Measurements from ENCODE around the gene WDR83.
A peak's percentile ranks its signal among the peaks of the same experiment; 100 is the strongest.

The WDR83 gene

GRCh38 chr19:12655546-12655945 lies 11.1 kb upstream of the WDR83 start:
- no peak overlapping the region for H3K27ac ChIP-seq (ENCODE audit: low read depth, low read length)
- no peaks in the 10 kb centered on the region for H3K27me3 ChIP-seq (ENCODE audit: control insufficient read depth in 1 of 2, insufficient read depth in 2 of 2, low read length in 2 of 2)
- no peak overlapping the region for H3K9ac ChIP-seq (ENCODE audit: low read depth in 1 of 2, low read length in 2 of 2)
- H3K4me3 ChIP-seq (ENCODE audit: low read depth in 1 of 2, low read length in 2 of 2), result no peak overlapping the region
- H3K36me3 ChIP-seq (ENCODE audit: control insufficient read depth in 1 of 2, insufficient read depth in 2 of 2, low read length in 2 of 2), result peaks cover 3 to 36% of the 10 kb centered on the region in 2 donors
- no peaks in the 10 kb centered on the region for H3K4me1 ChIP-seq (ENCODE audit: control insufficient read depth in 1 of 2, insufficient read depth in 2 of 2, low read length in 2 of 2)
- no peaks in the 10 kb centered on the region for H3K9me3 ChIP-seq (ENCODE audit: control insufficient read depth in 1 of 2, low read length in 2 of 2)

DNA sequence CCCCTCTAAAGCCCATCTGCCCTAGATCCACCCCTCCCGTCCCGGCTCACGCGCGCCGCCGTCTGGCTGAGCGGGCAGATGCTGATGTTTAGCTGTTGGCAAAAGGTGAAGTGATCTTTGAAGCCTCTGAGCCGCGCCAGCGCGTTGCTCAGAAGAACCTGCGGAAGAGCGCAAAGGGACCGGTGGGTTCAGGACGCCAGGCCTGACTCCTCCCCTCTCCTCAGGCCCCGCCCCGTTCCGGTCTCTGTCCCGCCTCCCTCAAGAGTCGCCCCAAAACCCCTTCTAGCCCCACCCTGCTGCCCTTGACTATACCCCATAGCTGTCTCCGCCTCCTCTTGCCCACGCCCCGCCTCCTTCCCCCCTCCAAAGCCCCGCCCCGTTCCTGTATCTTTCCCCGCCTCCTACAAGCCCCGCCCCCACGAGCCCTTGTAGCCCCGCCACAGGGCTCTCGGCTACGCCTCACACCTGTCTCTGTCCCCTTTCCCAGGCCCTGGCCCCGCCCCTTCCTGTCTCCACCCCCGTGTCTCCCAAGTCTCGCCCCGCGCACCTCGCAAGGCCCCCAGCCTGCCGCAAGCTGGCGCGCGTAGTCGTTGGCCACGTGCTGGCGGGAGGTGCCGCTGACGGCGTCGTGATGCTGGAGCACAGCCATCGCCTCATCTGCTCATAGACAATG lies 9.6 kb upstream of the WDR83 start:
- H3K9ac ChIP-seq (ENCODE audit: low read depth in 1 of 2, low read length in 2 of 2), result no peak overlapping the region
- no peaks in the 10 kb centered on the region for H3K9me3 ChIP-seq (ENCODE audit: control insufficient read depth in 1 of 2, low read length in 2 of 2)
- no peaks in the 10 kb centered on the region for H3K27me3 ChIP-seq (ENCODE audit: control insufficient read depth in 1 of 2, insufficient read depth in 2 of 2, low read length in 2 of 2)
- no peaks in the 10 kb centered on the region for H3K4me1 ChIP-seq (ENCODE audit: control insufficient read depth in 1 of 2, insufficient read depth in 2 of 2, low read length in 2 of 2)
- peaks cover 3 to 43% of the 10 kb centered on the region in 2 donors for H3K36me3 ChIP-seq (ENCODE audit: control insufficient read depth in 1 of 2, insufficient read depth in 2 of 2, low read length in 2 of 2)
- no peak overlapping the region for H3K4me3 ChIP-seq (ENCODE audit: low read depth in 1 of 2, low read length in 2 of 2)
- H3K27ac ChIP-seq (ENCODE audit: low read depth, low read length), result no peak overlapping the region

GRCh38 chr19:12657966-12658365 lies 8.6 kb upstream of the WDR83 start:
- peaks cover 3 to 42% of the 10 kb centered on the region in 2 donors for H3K36me3 ChIP-seq (ENCODE audit: control insufficient read depth in 1 of 2, insufficient read depth in 2 of 2, low read length in 2 of 2)
- no peak overlapping the region for H3K27ac ChIP-seq (ENCODE audit: low read depth, low read length)

DNA sequence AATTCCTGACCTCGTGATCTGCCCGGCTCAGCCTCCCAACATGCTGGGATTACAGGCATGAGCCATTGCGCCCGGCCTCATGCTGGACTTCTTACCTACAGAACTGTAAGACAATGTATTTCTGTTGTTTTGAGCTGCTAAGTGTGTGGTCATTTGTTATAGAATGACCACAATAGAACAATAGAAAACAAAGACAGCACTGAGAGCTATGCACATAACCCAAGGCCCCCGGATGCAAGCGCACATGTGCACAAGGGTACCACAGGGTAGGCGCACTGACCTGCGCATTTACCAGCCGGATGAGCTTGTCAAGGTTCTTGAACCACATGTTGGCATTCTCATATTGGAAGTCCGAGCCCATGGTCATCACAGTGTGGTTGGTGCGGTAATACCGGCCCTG lies 5.6 kb upstream of the WDR83 start:
- peaks cover 3 to 35% of the 10 kb centered on the region in 2 donors for H3K36me3 ChIP-seq (ENCODE audit: control insufficient read depth in 1 of 2, insufficient read depth in 2 of 2, low read length in 2 of 2)

More at GRCh38 chr19:12657966-12658365, 8.6 kb upstream of the WDR83 start:
- H3K27me3 ChIP-seq (ENCODE audit: control insufficient read depth in 1 of 2, insufficient read depth in 2 of 2, low read length in 2 of 2), result no peaks in the 10 kb centered on the region
- no peak overlapping the region for H3K4me3 ChIP-seq (ENCODE audit: low read depth in 1 of 2, low read length in 2 of 2)
- no peaks in the 10 kb centered on the region for H3K4me1 ChIP-seq (ENCODE audit: control insufficient read depth in 1 of 2, insufficient read depth in 2 of 2, low read length in 2 of 2)
- no peak overlapping the region for H3K9ac ChIP-seq (ENCODE audit: low read depth in 1 of 2, low read length in 2 of 2)
- no peaks in the 10 kb centered on the region for H3K9me3 ChIP-seq (ENCODE audit: control insufficient read depth in 1 of 2, low read length in 2 of 2)

DNA sequence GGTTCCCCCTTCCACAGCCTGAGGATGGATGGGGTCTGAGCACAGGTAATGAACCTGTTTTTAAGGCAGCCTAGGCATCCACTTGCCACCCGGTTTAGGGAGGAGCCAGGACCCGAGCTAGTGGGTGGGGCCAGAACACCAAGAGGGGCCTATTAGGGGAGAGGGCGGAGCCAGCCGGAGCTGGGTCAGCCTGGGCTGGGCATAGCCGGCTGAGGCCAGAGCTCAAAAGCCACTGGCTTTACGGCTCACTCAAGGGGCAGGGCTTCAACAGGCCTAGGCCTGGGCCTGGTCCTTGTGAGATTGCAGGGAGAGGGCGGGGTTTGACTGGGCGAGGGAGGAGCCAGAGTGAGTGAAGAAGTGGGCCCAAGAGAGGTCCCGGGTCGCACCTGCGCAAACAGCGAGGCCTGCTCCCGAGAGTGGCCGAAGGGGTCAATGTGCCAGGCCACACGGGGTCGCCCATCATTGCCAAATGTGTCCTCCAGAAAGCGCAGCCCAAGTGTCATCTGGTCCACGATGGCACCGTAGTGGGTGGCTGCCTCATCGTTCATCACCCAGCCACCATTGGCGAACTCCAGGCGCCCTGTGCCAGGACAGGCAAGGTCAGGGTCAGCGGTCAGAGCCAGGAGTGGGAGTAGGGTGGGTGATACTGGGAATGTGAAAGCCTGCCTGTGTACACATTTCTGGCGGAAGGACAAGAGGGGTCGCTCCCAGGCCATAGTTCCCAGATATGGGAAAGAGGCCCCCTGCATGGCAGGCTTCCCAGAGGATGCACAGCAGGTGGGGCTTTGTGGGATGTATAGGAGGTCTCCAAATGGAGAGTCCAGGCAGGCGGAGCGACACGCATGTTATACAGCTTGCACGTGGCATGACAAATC lies 2.0 kb upstream of the WDR83 start:
- peaks cover 29 to 42% of the 10 kb centered on the region in 2 donors for H3K4me1 ChIP-seq (ENCODE audit: control insufficient read depth in 1 of 2, insufficient read depth in 2 of 2, low read length in 2 of 2)
- H3K36me3 ChIP-seq (ENCODE audit: control insufficient read depth in 1 of 2, insufficient read depth in 2 of 2, low read length in 2 of 2), result peaks cover 4 to 26% of the 10 kb centered on the region in 2 donors
- H3K9me3 ChIP-seq (ENCODE audit: control insufficient read depth in 1 of 2, low read length in 2 of 2), result no peaks in the 10 kb centered on the region
- no peak overlapping the region for H3K4me3 ChIP-seq (ENCODE audit: low read depth in 1 of 2, low read length in 2 of 2)
- no peak overlapping the region for H3K27ac ChIP-seq (ENCODE audit: low read depth, low read length)
- no peak overlapping the region for H3K9ac ChIP-seq (ENCODE audit: low read depth in 1 of 2, low read length in 2 of 2)
- H3K27me3 ChIP-seq (ENCODE audit: control insufficient read depth in 1 of 2, insufficient read depth in 2 of 2, low read length in 2 of 2), result no peaks in the 10 kb centered on the region

More for the DNA sequence above, 5.6 kb upstream of the WDR83 start:
- H3K9me3 ChIP-seq (ENCODE audit: control insufficient read depth in 1 of 2, low read length in 2 of 2), result no peaks in the 10 kb centered on the region
- no peaks in the 10 kb centered on the region for H3K27me3 ChIP-seq (ENCODE audit: control insufficient read depth in 1 of 2, insufficient read depth in 2 of 2, low read length in 2 of 2)
- H3K9ac ChIP-seq (ENCODE audit: low read depth in 1 of 2, low read length in 2 of 2), result no peak overlapping the region
- H3K4me1 ChIP-seq (ENCODE audit: control insufficient read depth in 1 of 2, insufficient read depth in 2 of 2, low read length in 2 of 2), result peaks cover 7 to 17% of the 10 kb centered on the region in 2 donors
- no peak overlapping the region for H3K4me3 ChIP-seq (ENCODE audit: low read depth in 1 of 2, low read length in 2 of 2)
- H3K27ac ChIP-seq (ENCODE audit: low read depth, low read length), result no peak overlapping the region

- no peak overlapping the region for H3K27ac ChIP-seq (ENCODE audit: low read depth, low read length)
- H3K4me3 ChIP-seq (ENCODE audit: low read depth in 1 of 2, low read length in 2 of 2), result peak overlapping the region; percentile 90 to 92
- H3K9ac ChIP-seq (ENCODE audit: low read depth in 1 of 2, low read length in 2 of 2), result peak overlapping the region; percentile 13 to 90
- H3K27me3 ChIP-seq (ENCODE audit: control insufficient read depth in 1 of 2, insufficient read depth in 2 of 2, low read length in 2 of 2), result no peaks in the 10 kb centered on the region
- peaks cover 4 to 22% of the 10 kb centered on the region in 2 donors for H3K36me3 ChIP-seq (ENCODE audit: control insufficient read depth in 1 of 2, insufficient read depth in 2 of 2, low read length in 2 of 2)
- H3K9me3 ChIP-seq (ENCODE audit: control insufficient read depth in 1 of 2, low read length in 2 of 2), result no peaks in the 10 kb centered on the region
- H3K4me1 ChIP-seq (ENCODE audit: control insufficient read depth in 1 of 2, insufficient read depth in 2 of 2, low read length in 2 of 2), result peaks cover 32 to 45% of the 10 kb centered on the region in 2 donors
These were observed 1.4 kb upstream of the WDR83 start for GRCh38 chr19:12665281-12665573.

GRCh38 chr19:12665671-12666264 lies 839 bp upstream of the WDR83 start:
- no peaks in the 10 kb centered on the region for H3K27me3 ChIP-seq (ENCODE audit: control insufficient read depth in 1 of 2, insufficient read depth in 2 of 2, low read length in 2 of 2)
- H3K4me3 ChIP-seq (ENCODE audit: low read depth in 1 of 2, low read length in 2 of 2), result peak overlapping the region; percentile 90 to 92
- no peak overlapping the region for H3K27ac ChIP-seq (ENCODE audit: low read depth, low read length)
- H3K36me3 ChIP-seq (ENCODE audit: control insufficient read depth in 1 of 2, insufficient read depth in 2 of 2, low read length in 2 of 2), result peaks cover 4 to 20% of the 10 kb centered on the region in 2 donors
- peak overlapping the region; percentile 78 to 90 for H3K9ac ChIP-seq (ENCODE audit: low read depth in 1 of 2, low read length in 2 of 2)
- no peaks in the 10 kb centered on the region for H3K9me3 ChIP-seq (ENCODE audit: control insufficient read depth in 1 of 2, low read length in 2 of 2)
- H3K4me1 ChIP-seq (ENCODE audit: control insufficient read depth in 1 of 2, insufficient read depth in 2 of 2, low read length in 2 of 2), result peaks cover 37 to 51% of the 10 kb centered on the region in 2 donors

DNA sequence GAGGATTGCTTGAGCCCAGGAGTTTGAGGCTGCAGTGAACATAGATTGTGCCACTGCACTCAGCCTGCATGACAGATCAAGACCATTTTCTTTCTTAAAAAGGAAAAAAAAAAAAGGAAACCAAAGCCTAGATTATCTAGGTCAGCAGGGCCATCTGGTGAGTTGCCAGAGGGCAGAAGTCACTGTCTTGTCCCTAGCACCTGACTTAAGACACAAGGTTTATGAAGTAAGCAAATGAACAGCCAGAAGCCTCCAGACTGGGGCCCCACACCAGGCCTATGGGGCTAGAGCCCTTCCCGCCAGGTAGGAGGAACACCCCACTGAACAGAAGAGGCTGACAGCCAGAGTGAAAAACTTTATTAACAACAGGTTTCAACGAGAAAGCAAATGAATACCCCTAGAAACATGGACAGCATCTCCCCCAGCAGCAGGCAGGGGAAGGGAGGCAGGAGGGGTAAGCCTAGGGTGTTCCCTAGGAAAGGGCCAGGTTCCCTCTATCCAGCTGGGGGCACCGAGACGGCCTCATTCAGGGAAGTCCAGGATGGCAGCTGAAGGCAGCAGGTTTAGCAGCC lies 1.2 kb downstream of the WDR83 start:
- Histone ChIP-seq H3K27ac (ENCODE audit: low read depth, low read length) (no peak overlapping the region), H3K4me3 (ENCODE audit: low read depth in 1 of 2, low read length in 2 of 2) (peak overlapping the region; percentile 85 to 99), H3K27me3 (ENCODE audit: control insufficient read depth in 1 of 2, insufficient read depth in 2 of 2, low read length in 2 of 2) (no peaks in the 10 kb centered on the region), H3K9ac (ENCODE audit: low read depth in 1 of 2, low read length in 2 of 2) (peak overlapping the region; percentile 90 to 96), H3K9me3 (ENCODE audit: control insufficient read depth in 1 of 2, low read length in 2 of 2) (no peaks in the 10 kb centered on the region), H3K36me3 (ENCODE audit: control insufficient read depth in 1 of 2, insufficient read depth in 2 of 2, low read length in 2 of 2) (peaks cover 8 to 16% of the 10 kb centered on the region in 2 donors), H3K4me1 (ENCODE audit: control insufficient read depth in 1 of 2, insufficient read depth in 2 of 2, low read length in 2 of 2) (peaks cover 37 to 53% of the 10 kb centered on the region in 2 donors)

DNA sequence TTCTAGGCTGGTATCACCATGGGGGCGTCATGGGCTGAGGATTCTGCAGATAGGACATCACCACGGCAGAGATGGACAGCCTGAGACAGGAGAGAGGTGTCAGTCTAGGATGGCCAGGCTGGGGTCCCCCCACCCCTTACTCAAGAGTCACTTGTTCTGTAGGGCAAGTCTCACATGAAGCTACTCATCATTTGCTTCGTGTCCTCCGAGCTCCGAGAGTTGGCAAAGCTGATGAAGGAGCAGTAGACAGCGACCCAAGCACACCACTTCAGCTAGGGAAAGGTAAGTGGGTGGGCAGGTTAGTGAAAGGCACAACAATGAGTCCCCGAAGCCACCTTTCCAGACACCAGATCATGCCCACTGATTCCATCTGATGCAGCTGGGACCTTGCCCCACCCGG lies 1.7 kb downstream of the WDR83 start:
- no peaks in the 10 kb centered on the region for H3K9me3 ChIP-seq (ENCODE audit: control insufficient read depth in 1 of 2, low read length in 2 of 2)
- H3K4me1 ChIP-seq (ENCODE audit: control insufficient read depth in 1 of 2, insufficient read depth in 2 of 2, low read length in 2 of 2), result peaks cover 37 to 53% of the 10 kb centered on the region in 2 donors
- H3K27me3 ChIP-seq (ENCODE audit: control insufficient read depth in 1 of 2, insufficient read depth in 2 of 2, low read length in 2 of 2), result no peaks in the 10 kb centered on the region
- H3K36me3 ChIP-seq (ENCODE audit: control insufficient read depth in 1 of 2, insufficient read depth in 2 of 2, low read length in 2 of 2), result peaks cover 11 to 14% of the 10 kb centered on the region in 2 donors
- peak overlapping the region; percentile 85 to 99 for H3K4me3 ChIP-seq (ENCODE audit: low read depth in 1 of 2, low read length in 2 of 2)
- H3K9ac ChIP-seq (ENCODE audit: low read depth in 1 of 2, low read length in 2 of 2), result peak overlapping the region; percentile 90 to 96
- no peak overlapping the region for H3K27ac ChIP-seq (ENCODE audit: low read depth, low read length)

GRCh38 chr19:12668932-12669269 lies 2.3 kb downstream of the WDR83 start:
- Histone ChIP-seq H3K36me3 (ENCODE audit: control insufficient read depth in 1 of 2, insufficient read depth in 2 of 2, low read length in 2 of 2) (peaks cover 13 to 15% of the 10 kb centered on the region in 2 donors), H3K27me3 (ENCODE audit: control insufficient read depth in 1 of 2, insufficient read depth in 2 of 2, low read length in 2 of 2) (no peaks in the 10 kb centered on the region), H3K9me3 (ENCODE audit: control insufficient read depth in 1 of 2, low read length in 2 of 2) (no peaks in the 10 kb centered on the region), H3K4me3 (ENCODE audit: low read depth in 1 of 2, low read length in 2 of 2) (peak overlapping the region; percentile 85 to 99), H3K9ac (ENCODE audit: low read depth in 1 of 2, low read length in 2 of 2) (peak overlapping the region; percentile 90 to 96), H3K27ac (ENCODE audit: low read depth, low read length) (peak overlapping the region; percentile 93), H3K4me1 (ENCODE audit: control insufficient read depth in 1 of 2, insufficient read depth in 2 of 2, low read length in 2 of 2) (peaks cover 37 to 53% of the 10 kb centered on the region in 2 donors)

All from duodenal mucosa (tissue), 2 donors.